K562 (cell line): ENCODE data around the gene CIART. TPM values are rescaled to one million over a fixed set of nuclear protein-coding genes. Genes with fewer than 3 reads are reported as not detected.
A peak's percentile ranks its signal among the peaks of the same experiment; 100 is the strongest.

Experiments used
- BRD4 ChIP-seq: fragments of 200-600 bp; sonication (generic); IDR thresholded peaks from 2 replicates; pipeline ENCODE4 v1.6.1; 2017; ENCODE audit warnings: inconsistent platforms
- DPF2 ChIP-seq: fragments of 450-650 bp; IDR thresholded peaks from 2 replicates; pipeline ENCODE4 v1.6.1; 2016
- HIVEP1 ChIP-seq: fragments of 250-450 bp; sonication (Bioruptor Pico); IDR thresholded peaks from 2 replicates; pipeline ENCODE4 v1.4.0; 2020; ENCODE audit warnings: mild to moderate bottlenecking
- KDM1A ChIP-seq, 2 experiments: fragments of 450-650 bp; IDR thresholded peaks; 2 replicates each; pipeline ENCODE4 v1.6.1; 2016; ENCODE audit warnings: mild to moderate bottlenecking in 2 of 2
- MEF2A ChIP-seq: IDR thresholded peaks from 2 replicates; pipeline ENCODE4 v1.6.1; 2011; ENCODE audit warnings: low read depth, mild to moderate bottlenecking, low read length, moderate library complexity; ENCODE audit not compliant: control insufficient read depth
- RBM22 ChIP-seq: fragments of 200-400 bp; formaldehyde crosslinking; IDR thresholded peaks from 2 replicates; pipeline ENCODE4 v1.6.1; 2018; ENCODE audit warnings: low read length, low read depth; ENCODE audit not compliant: poor library complexity, severe bottlenecking
- RNF2 ChIP-seq: sonication (generic); IDR thresholded peaks from 2 replicates; pipeline ENCODE4 v1.6.1; 2016
- THRAP3 ChIP-seq: fragments of 450-650 bp; IDR thresholded peaks from 2 replicates; pipeline ENCODE4 v1.6.1; 2016; ENCODE audit warnings: mild to moderate bottlenecking, inconsistent platforms, borderline replicate concordance
- ZNF175 ChIP-seq: fragments of 200-800 bp; sonication (Bioruptor generic); IDR thresholded peaks from 2 replicates; pipeline ENCODE4 v1.6.1; 2016; ENCODE audit warnings: low read depth, mild to moderate bottlenecking, missing genetic modification characterization, missing compliant biosample characterization
- ZNF184 ChIP-seq: sonication (generic); formaldehyde crosslinking; IDR thresholded peaks from 2 replicates; pipeline ENCODE4 v1.5.0; 2020; ENCODE audit warnings: missing genetic modification reagents
- ZNF232 ChIP-seq: sonication (generic); formaldehyde crosslinking; IDR thresholded peaks from 2 replicates; pipeline ENCODE4 v1.8.0; 2022; ENCODE audit warnings: mild to moderate bottlenecking, missing genetic modification reagents
- ZNF830 ChIP-seq: fragments of 250-450 bp; sonication (Bioruptor Pico); IDR thresholded peaks from 2 replicates; pipeline ENCODE4 v1.5.0; 2021; ENCODE audit warnings: mild to moderate bottlenecking
- polyA plus RNA-seq, 8 experiments: library from polyadenylated mRNA; depleted of rRNA in 4 of 8; stranded (reverse) in 5 of 8; unstranded in 3 of 8; fragments of >200 nt; fragmentation: Nextera tagmentation in 2 of 8; fragmentation: Illumina TruSeq in 1 of 8; extraction: Ambion mirVana in 2 of 8; extraction: Trizol in 1 of 8; gene quantifications; 2 replicates each; pipeline versions ENCODE4 v1.2.1 to v1.2.3, GENCODE V29; 2011 to 2014; ENCODE audit warnings: inconsistent platforms in 1 of 8, missing spikeins in 1 of 8
- total RNA-seq, 7 experiments: library from RNA; depleted of rRNA in 6 of 7; stranded (reverse); fragments of >200 nt in 6 of 7; fragmentation: Illumina TruSeq in 2 of 7; extraction: Trizol in 2 of 7; gene quantifications; 2 replicates each; pipeline versions ENCODE4 v1.2.1 to v1.2.3, GENCODE V29; 2011 to 2021; ENCODE audit warnings: low replicate concordance in 1 of 7
- TF ChIP-seq, protein P1 (sequence below): fragments of 250-450 bp; sonication (Bioruptor Pico); IDR thresholded peaks from 2 replicates; pipeline ENCODE4 v1.5.0; 2022; ENCODE audit warnings: mild to moderate bottlenecking
- TF ChIP-seq, protein P2 (sequence below): fragments of 200-800 bp; sonication (Bioruptor generic); IDR thresholded peaks from 2 replicates; pipeline ENCODE4 v1.6.1; 2017; ENCODE audit warnings: missing genetic modification characterization, missing compliant biosample characterization
- TF ChIP-seq, protein P3 (sequence below): fragments of 450-650 bp; IDR thresholded peaks from 2 replicates; pipeline ENCODE4 v1.6.1; 2018; ENCODE audit not compliant: partially characterized antibody
- TF ChIP-seq, protein P4 (sequence below): fragments of 250-450 bp; sonication (Bioruptor Pico); IDR thresholded peaks from 2 replicates; pipeline ENCODE4 v1.9.0; 2021; ENCODE audit warnings: mild to moderate bottlenecking

Gene CIART
- total and polyA plus RNA-seq, 9 of the 15 experiments (the other 6 are each of a cell fraction or from before 2014, with no cell fraction given), result 0.07 to 0.35 (median 0.19) TPM; not detected in 2

DNA sequence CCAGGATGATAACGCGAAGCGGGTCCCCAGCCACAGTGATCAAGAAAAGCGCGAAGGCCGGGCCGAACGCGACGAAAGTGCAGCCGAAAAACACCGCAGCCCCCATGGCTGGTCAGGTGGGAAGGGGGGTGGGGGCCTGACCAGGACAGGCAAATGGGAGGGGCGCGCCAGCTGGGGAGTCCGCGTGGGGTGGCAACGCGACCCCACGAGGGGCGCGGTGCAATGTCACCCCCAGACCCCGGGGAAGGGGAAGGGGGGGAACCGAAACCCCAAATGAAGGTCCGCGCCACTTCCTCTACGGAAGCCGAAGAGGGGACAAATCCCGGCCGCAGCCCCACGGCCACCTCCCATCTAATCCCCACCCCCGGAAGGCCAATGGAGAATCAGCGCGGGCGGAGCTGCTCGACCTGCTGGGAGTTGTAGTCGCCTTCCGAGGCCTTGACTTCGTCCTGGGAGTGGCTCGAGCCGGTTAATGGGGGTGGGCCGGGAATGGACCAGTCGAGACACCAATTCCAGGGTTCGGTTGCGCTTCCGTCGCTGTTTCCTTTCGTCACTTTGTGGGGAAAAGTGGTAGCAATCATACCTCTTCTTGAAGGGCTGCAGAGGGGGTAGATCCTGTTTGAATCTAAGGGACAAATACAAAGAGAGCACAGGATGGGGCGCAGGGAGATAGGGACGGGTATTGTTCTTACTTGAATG, 13.5 kb upstream of the CIART start, which contains the start of gene APH1A (continued):
- TF ChIP-seq ZNF175 (CRISPR knock-in tag) (no peak; the same call in 1 of the 2 replicates), THRAP3 (no peak; the same call in 1 of the 2 replicates), RNF2 (no peak), ZNF184 (CRISPR knock-in tag) (no peak), HIVEP1 (no peak), DPF2 (peak; percentile 37), BRD4 (peak; percentile 75; the same call in 1 of the 2 replicates), KDM1A (IDR thresholded peaks at IDR 0.05) (no peak), ZNF232 (CRISPR knock-in tag) (no peak), ZNF830 (no peak), RBM22 (no peak), MEF2A (no peak)
- TF ChIP-seq, protein P1, sequence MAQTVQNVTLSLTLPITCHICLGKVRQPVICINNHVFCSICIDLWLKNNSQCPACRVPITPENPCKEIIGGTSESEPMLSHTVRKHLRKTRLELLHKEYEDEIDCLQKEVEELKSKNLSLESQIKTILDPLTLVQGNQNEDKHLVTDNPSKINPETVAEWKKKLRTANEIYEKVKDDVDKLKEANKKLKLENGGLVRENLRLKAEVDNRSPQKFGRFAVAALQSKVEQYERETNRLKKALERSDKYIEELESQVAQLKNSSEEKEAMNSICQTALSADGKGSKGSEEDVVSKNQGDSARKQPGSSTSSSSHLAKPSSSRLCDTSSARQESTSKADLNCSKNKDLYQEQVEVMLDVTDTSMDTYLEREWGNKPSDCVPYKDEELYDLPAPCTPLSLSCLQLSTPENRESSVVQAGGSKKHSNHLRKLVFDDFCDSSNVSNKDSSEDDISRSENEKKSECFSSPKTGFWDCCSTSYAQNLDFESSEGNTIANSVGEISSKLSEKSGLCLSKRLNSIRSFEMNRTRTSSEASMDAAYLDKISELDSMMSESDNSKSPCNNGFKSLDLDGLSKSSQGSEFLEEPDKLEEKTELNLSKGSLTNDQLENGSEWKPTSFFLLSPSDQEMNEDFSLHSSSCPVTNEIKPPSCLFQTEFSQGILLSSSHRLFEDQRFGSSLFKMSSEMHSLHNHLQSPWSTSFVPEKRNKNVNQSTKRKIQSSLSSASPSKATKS (CRISPR knock-in tag), result no peak
- TF ChIP-seq, protein P2, sequence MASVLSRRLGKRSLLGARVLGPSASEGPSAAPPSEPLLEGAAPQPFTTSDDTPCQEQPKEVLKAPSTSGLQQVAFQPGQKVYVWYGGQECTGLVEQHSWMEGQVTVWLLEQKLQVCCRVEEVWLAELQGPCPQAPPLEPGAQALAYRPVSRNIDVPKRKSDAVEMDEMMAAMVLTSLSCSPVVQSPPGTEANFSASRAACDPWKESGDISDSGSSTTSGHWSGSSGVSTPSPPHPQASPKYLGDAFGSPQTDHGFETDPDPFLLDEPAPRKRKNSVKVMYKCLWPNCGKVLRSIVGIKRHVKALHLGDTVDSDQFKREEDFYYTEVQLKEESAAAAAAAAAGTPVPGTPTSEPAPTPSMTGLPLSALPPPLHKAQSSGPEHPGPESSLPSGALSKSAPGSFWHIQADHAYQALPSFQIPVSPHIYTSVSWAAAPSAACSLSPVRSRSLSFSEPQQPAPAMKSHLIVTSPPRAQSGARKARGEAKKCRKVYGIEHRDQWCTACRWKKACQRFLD, result no peak
- TF ChIP-seq, protein P3, sequence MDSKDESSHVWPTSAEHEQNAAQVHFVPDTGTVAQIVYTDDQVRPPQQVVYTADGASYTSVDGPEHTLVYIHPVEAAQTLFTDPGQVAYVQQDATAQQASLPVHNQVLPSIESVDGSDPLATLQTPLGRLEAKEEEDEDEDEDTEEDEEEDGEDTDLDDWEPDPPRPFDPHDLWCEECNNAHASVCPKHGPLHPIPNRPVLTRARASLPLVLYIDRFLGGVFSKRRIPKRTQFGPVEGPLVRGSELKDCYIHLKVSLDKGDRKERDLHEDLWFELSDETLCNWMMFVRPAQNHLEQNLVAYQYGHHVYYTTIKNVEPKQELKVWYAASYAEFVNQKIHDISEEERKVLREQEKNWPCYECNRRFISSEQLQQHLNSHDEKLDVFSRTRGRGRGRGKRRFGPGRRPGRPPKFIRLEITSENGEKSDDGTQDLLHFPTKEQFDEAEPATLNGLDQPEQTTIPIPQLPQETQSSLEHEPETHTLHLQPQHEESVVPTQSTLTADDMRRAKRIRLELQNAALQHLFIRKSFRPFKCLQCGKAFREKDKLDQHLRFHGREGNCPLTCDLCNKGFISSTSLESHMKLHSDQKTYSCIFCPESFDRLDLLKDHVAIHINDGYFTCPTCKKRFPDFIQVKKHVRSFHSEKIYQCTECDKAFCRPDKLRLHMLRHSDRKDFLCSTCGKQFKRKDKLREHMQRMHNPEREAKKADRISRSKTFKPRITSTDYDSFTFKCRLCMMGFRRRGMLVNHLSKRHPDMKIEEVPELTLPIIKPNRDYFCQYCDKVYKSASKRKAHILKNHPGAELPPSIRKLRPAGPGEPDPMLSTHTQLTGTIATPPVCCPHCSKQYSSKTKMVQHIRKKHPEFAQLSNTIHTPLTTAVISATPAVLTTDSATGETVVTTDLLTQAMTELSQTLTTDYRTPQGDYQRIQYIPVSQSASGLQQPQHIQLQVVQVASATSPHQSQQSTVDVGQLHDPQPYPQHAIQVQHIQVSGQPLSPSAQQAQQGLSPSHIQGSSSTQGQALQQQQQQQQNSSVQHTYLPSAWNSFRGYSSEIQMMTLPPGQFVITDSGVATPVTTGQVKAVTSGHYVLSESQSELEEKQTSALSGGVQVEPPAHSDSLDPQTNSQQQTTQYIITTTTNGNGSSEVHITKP, result peak; percentile 94
- TF ChIP-seq, protein P4, sequence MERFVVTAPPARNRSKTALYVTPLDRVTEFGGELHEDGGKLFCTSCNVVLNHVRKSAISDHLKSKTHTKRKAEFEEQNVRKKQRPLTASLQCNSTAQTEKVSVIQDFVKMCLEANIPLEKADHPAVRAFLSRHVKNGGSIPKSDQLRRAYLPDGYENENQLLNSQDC (CRISPR knock-in tag), result no peak
